ENCODE measurements around the gene CABCOCO1. TPM values are rescaled to one million over a fixed set of nuclear protein-coding genes. Genes with fewer than 3 reads are reported as not detected.
"Not testable (repeated sequence)": the region's sequence is repeated elsewhere in the genome, so short reads cannot be mapped to it uniquely, and the experiment has no call there.

The CABCOCO1 gene
- total and polyA plus RNA-seq, 11 donors = 0.19 to 1.5 (median 1.1) TPM; not detected in 8

DNA sequence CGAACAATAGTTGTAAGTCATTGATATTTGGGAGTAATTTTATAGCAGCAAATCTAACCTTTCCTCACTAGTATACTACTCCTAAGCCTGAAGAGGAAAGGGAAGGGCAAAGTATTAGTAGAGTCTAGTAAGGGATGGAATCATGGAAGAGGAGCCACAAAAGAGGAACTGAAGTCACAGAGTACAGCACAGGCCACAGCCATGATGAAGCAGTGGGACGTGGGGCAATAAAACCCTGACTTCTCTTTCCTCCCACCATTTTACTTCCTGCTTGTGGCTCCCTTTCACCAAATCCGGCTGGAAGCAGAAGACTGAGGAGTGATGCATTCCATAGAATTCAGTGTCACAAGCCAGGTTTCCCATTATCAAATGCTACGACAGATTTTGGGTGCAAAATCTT lies 58.7 kb downstream of the CABCOCO1 start:
- 86 to 89% (median 88%) methylated on average over 4 of the region's 4 CpGs for WGBS, 4 donors
- H3K36me3 ChIP-seq = no peaks in the 10 kb centered on the region
- H3K27ac ChIP-seq = no peak overlapping the region
- intact Hi-C loops (cut with DNase I) = no loop called here
- no peak for ATAC-seq
- peaks cover 0 to 3% (median 0%) of the 10 kb centered on the region in 12 donors for H3K9me3 ChIP-seq
- no peak overlapping the region for H3K4me3 ChIP-seq
- no peaks in the 10 kb centered on the region for H3K4me1 ChIP-seq
- no peak for DNase-seq
- TF ChIP-seq CTCF (IDR thresholded peaks at IDR 0.05) (no peak), POLR2A (IDR thresholded peaks at IDR 0.05) (no peak)
- no peaks in the 10 kb centered on the region for H3K27me3 ChIP-seq

- H3K9me3 ChIP-seq; H3K27me3 ChIP-seq; ATAC-seq; H3K4me3 ChIP-seq; H3K27ac ChIP-seq; intact Hi-C loops (cut with DNase I); DNase-seq; H3K4me1 ChIP-seq; H3K36me3 ChIP-seq: not testable (repeated sequence)
- WGBS, 4 donors = 83 to 91% (median 88%) methylated on average over 2 of the region's 2 CpGs
Measured at GRCh38 chr10:61725221-61725620, 62.5 kb downstream of the CABCOCO1 start.

- H3K4me1 ChIP-seq = no peaks in the 10 kb centered on the region
- H3K27ac ChIP-seq = no peak overlapping the region
- 89 to 94% (median 93%) methylated on average over 2 of the region's 2 CpGs for WGBS, 4 donors
- intact Hi-C loops (cut with DNase I) = no loop called here
- ATAC-seq = no peak
- no peak for DNase-seq
- peaks cover 0 to 3% (median 0%) of the 10 kb centered on the region in 12 donors for H3K9me3 ChIP-seq
- no peaks in the 10 kb centered on the region for H3K27me3 ChIP-seq
- H3K36me3 ChIP-seq = no peaks in the 10 kb centered on the region
- TF ChIP-seq CTCF (IDR thresholded peaks at IDR 0.05) = no peak
- no peak for TF ChIP-seq POLR2A (IDR thresholded peaks at IDR 0.05)
- H3K4me3 ChIP-seq = no peak overlapping the region
Measured at GRCh38 chr10:61729596-61729995, 66.9 kb downstream of the CABCOCO1 start.

- H3K4me1 ChIP-seq = no peaks in the 10 kb centered on the region
- TF ChIP-seq POLR2A (IDR thresholded peaks at IDR 0.05) = no peak
- TF ChIP-seq CTCF (IDR thresholded peaks at IDR 0.05) = no peak
- H3K4me3 ChIP-seq = no peak overlapping the region
- H3K27ac ChIP-seq = no peak overlapping the region
- 81 to 88% (median 84%) methylated on average over 2 of the region's 2 CpGs for WGBS, 4 donors
- H3K9me3 ChIP-seq = no peaks in the 10 kb centered on the region
- intact Hi-C loops (cut with DNase I) = loop anchor here in 9 of 10 donors (5.0 to 10.0 kb wide), 6 partner anchors 126 to 916 kb away; no protein-coding TSS in a partner anchor
- DNase-seq = no peak
- ATAC-seq = no peak
- H3K36me3 ChIP-seq = no peaks in the 10 kb centered on the region
- no peaks in the 10 kb centered on the region for H3K27me3 ChIP-seq
Measured at GRCh38 chr10:61730671-61731070, 67.9 kb downstream of the CABCOCO1 start.

DNA sequence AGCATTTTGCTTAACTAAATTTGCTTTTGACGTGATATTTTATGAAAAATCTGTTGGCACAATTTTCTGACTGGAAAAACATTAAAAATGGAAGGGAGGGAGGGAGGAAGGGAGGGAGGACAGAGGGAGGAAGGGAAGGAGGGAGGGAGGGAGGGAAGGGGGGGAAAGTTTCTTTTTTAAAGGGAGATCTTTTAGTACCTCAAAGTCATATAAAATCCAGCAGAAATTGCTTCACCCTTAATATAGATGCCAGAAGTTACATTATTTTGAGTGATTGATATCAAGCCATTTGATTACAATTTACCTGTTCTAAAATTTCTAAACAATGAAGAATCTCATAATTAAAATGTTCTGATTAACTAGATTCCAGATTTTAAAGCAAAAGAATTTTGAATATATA lies 68.9 kb downstream of the CABCOCO1 start:
- no peak for ATAC-seq
- no peak for DNase-seq
- H3K27me3 ChIP-seq = no peaks in the 10 kb centered on the region
- TF ChIP-seq POLR2A (IDR thresholded peaks at IDR 0.05) (no peak), CTCF (IDR thresholded peaks at IDR 0.05) (no peak)
- H3K4me1 ChIP-seq = no peaks in the 10 kb centered on the region
- WGBS, 4 donors = 49 to 57% (median 52%) methylated on average over 1 of the region's 1 CpG
- H3K27ac ChIP-seq = no peak overlapping the region
- intact Hi-C loops (cut with DNase I) = loop anchor here in 9 of 10 donors (5.0 to 10.0 kb wide), 6 partner anchors 127 to 917 kb away; no protein-coding TSS in a partner anchor
- H3K4me3 ChIP-seq = no peak overlapping the region
- no peaks in the 10 kb centered on the region for H3K9me3 ChIP-seq
- no peaks in the 10 kb centered on the region for H3K36me3 ChIP-seq

Measured in heart left ventricle (tissue), 16 donors.